ENCODE measurements around the gene PCSK5. TPM values are rescaled to one million over a fixed set of nuclear protein-coding genes. Genes with fewer than 3 reads are reported as not detected.

PCSK5 gene
- total RNA-seq, 1 experiment from 2014 or later, result 7.5 TPM

DNA sequence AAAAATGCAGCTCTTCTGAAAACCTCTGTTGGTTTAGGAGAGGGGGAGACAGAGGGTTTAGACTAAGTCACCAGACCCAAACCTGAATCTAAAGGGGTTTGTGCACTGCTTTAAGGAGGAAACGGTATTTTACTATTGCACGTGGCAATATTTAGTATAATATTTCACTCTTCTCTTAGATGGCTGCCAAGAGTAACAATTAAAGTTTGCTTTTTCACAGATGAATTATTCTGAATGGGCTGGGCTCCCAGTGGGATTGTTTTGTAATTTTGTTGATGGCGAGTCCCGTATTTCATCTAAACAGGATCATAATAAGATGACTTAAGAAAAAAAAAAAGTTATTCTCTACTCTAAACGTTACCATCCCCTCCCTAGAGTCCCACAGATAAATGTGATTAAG lies 245.4 kb downstream of the PCSK5 start:
- Histone ChIP-seq H2BK5ac (ENCODE audit: insufficient read length, low read length) (no peak overlapping the region), H3K23ac (ENCODE audit: insufficient read length, low read depth, low read length) (no peak overlapping the region), H3K56ac (ENCODE audit: insufficient read length, low read depth, low read length) (no peak overlapping the region), H3K79me1 (ENCODE audit: insufficient read depth, low read depth, low read length, poor library complexity, severe bottlenecking) (no peaks in the 10 kb centered on the region), H2BK20ac (ENCODE audit: low read depth, low read length, poor library complexity, severe bottlenecking) (no peak overlapping the region), H4K91ac (ENCODE audit: insufficient read length, low read depth, low read length) (no peak overlapping the region), H3K79me2 (ENCODE audit: insufficient read depth, low read length) (no peaks in the 10 kb centered on the region), H3K4ac (ENCODE audit: low read depth, low read length) (no peak overlapping the region), H3T11ph (ENCODE audit: low read length) (no peak overlapping the region), H3K18ac (ENCODE audit: insufficient read length, low read depth, low read length) (no peak overlapping the region), H3K4me1 (ENCODE audit: insufficient read depth, low read length) (peaks cover 4% of the 10 kb centered on the region; the same call in 1 of the 2 replicates), H3K27ac (ENCODE audit: insufficient read length, low read depth, low read length) (no peak overlapping the region), H3K23me2 (ENCODE audit: insufficient read length, low read depth, low read length, poor library complexity, severe bottlenecking) (no peaks in the 10 kb centered on the region), H3K27me3 (ENCODE audit: insufficient read depth, low read length) (no peaks in the 10 kb centered on the region), H2AK5ac (ENCODE audit: insufficient read length, low read length) (no peak overlapping the region), H4K20me1 (ENCODE audit: control insufficient read depth, insufficient read depth, insufficient read length) (no peaks in the 10 kb centered on the region), H3K14ac (ENCODE audit: insufficient read depth, low read length) (no peak overlapping the region), H2BK12ac (ENCODE audit: insufficient read length, low read depth, low read length) (no peak overlapping the region), H3K9me3 (ENCODE audit: control insufficient read depth, low read depth, low read length) (no peaks in the 10 kb centered on the region), H3K9ac (ENCODE audit: extremely low read depth, insufficient read length, low read length) (no peak overlapping the region), H4K8ac (replicated peaks; ENCODE audit: insufficient read length, low read depth, low read length) (no peak overlapping the region), H2BK15ac (ENCODE audit: low read depth, low read length) (no peak overlapping the region), H4K5ac (ENCODE audit: insufficient read length, low read depth, low read length) (no peak overlapping the region), H2BK120ac (ENCODE audit: low read depth, low read length, poor library complexity, severe bottlenecking) (no peak overlapping the region), H3K4me2 (ENCODE audit: insufficient read depth, insufficient read length, low read length) (no peak overlapping the region), H2AFZ (ENCODE audit: low read length) (no peak overlapping the region)
- Mint-ChIP-seq H3K9me3 (no peaks in the 10 kb centered on the region), H3K27ac (peak overlapping the region in 1 of 3 experiments; percentile 17; a peak in 1 of 7 replicates), H3K4me1 (peaks cover 28 to 33% of the 10 kb centered on the region in 2 experiments), H3K4me3 (no peak overlapping the region), H3K36me3 (ENCODE audit: insufficient read depth in 1 of 3, low read depth in 3 of 3) (no peaks in the 10 kb centered on the region), H3K27me3 (ENCODE audit: low read depth) (no peaks in the 10 kb centered on the region)
- TF ChIP-seq, protein P1, sequence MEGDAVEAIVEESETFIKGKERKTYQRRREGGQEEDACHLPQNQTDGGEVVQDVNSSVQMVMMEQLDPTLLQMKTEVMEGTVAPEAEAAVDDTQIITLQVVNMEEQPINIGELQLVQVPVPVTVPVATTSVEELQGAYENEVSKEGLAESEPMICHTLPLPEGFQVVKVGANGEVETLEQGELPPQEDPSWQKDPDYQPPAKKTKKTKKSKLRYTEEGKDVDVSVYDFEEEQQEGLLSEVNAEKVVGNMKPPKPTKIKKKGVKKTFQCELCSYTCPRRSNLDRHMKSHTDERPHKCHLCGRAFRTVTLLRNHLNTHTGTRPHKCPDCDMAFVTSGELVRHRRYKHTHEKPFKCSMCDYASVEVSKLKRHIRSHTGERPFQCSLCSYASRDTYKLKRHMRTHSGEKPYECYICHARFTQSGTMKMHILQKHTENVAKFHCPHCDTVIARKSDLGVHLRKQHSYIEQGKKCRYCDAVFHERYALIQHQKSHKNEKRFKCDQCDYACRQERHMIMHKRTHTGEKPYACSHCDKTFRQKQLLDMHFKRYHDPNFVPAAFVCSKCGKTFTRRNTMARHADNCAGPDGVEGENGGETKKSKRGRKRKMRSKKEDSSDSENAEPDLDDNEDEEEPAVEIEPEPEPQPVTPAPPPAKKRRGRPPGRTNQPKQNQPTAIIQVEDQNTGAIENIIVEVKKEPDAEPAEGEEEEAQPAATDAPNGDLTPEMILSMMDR (conservative IDR thresholded peaks at IDR 0.05), result no peak
- WGBS (ENCODE audit: extremely low coverage, insufficient read length, low lambda C conversion rate), result no CpG with 5 or more reads among the region's 5 CpGs
- no peak for DNase-seq

Measured in H9 (cell line).